Left colon (tissue), 2 donors: ENCODE results near the gene CES4A. TPM values are rescaled to one million over a fixed set of nuclear protein-coding genes. Genes with fewer than 3 reads are reported as not detected.
"Not testable (repeated sequence)": the region's sequence is repeated elsewhere in the genome, so short reads cannot be mapped to it uniquely, and the experiment has no call there.

Experiments
- ATAC-seq: fragments of 200-7000 bp; cut with Tn5 transposase; one replicate; pipeline ENCODE4 v1.9.1; 2020; ENCODE audit warnings: mild to moderate bottlenecking, moderate library complexity
- DNase-seq, 2 donors: peaks; one replicate each; pipeline ENCODE4 v3.0.0-alpha.2; 2020
- intact Hi-C, 2 donors: fragments of 100-400 bp; cut with DNase I in 1 of 2; cut with micrococcal nuclease in 1 of 2; formaldehyde crosslinking; loops; one replicate each; pipeline versions ENCODE4 v1.11.2 to v1.14.0; 2022; cut with DNase I, micrococcal nuclease
- total RNA-seq, 2 donors: library from RNA; stranded (reverse); fragmentation: NEBNext Ultra II Directional; extraction: Animal tissue kit (Norgen Biotek cat#: 25700); gene quantifications; one replicate each; pipeline ENCODE4 v1.2.1, GENCODE V29; 2021
- donor health status: DM: no; HTN: no; CAD: no.
- donor health status: DM: yes; HTN: yes; CAD: no.

Gene CES4A
- total RNA-seq, 2 donors from 2014 or later = 6.6 to 12.1 TPM

DNA sequence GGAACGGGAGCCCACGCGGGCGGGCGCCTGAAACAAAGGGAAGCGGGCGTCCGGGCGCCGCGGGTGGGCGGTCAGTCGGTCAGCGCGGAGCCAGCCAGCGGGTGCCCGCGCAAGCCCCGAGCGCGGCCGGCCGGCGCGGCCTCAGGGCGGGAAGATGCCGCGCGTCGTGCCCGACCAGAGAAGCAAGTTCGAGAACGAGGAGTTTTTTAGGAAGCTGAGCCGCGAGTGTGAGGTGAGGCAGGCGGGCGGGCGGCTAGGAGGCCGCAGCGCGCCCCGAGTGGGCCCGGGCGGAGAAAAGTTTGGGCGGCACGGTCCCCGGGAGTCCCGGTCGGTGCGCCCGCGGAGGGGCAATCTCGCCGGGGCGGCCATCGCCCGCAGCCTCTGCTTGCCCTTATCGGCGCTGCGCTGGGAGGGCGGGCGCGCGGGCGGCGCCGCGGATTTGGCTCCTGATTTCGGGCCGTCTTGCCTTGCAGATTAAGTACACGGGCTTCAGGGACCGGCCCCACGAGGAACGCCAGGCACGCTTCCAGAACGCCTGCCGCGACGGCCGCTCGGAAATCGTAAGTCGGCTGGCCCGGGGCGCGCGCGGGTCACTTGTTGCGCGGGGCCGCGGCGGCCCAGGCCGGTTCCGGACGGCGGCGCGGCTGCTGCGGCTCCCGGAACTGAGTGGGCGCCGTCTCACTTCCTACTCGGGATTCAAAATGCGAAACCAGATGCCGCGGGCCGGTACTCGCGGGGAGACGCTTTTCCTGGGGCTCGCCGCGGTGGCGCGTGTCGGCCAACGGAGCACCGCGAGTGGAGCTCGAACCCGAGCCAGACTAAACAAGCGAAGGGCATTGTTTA is 41.1 kb downstream of the CES4A start:
- intact Hi-C loops = no loop called here
- peak; percentile 69 for ATAC-seq
- peak; percentile 57 to 77 for DNase-seq

DNA sequence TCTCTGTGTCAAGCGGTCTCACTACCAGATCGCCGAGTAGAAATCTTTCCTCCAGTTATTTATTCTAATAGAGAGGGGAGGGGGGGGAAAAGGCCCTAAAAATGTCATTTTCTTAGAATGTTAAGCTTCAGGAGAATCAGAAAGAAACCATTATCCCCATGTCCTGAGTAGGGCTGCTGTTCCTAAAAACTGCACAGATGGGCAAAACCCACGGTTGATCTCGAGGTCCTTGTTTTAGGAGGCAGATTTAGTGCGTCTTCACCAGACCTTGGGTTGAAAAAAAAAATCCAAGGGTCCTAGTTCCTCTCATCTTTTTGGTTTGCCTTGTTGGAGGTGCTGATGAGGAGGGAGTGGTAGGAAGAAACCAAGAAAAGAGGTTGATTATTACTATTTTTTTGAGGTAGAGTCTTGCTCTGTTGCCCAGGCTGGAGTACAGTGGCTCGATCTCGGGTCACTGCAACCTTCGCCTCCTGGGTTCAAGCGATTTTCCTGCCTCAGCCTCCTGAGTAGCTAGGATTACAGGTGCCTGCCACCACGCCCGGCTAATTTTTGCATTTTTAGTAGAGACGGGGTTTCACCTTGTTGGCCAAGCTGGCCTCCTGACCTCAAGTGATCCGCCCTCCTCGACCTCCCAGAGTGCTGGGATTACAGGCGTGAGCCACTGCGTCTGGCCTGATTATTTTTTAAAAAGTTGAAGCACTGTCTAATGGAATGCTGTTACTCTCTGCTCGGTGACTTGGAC is 42.0 kb downstream of the CES4A start:
- ATAC-seq (no peak), DNase-seq (no peak)
- intact Hi-C loops = no loop called here

DNA sequence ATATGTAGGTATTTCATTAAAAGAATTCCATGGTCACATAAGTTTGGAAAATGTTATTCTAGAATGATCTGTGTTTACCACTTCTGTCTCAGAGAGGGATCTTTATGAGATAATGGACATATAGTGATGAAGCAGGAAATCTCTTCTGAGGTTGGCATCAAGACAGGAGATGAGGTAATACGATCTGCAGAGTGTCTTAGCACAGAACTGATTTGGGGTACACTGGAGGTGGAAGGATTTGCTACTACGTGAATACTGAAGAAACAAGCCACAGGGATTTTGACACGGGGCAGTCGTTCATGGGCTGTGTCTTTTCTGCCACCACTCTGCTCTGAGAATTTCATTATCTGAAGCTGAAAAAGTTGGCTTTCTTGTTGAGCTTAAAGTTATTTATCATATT is 46.1 kb downstream of the CES4A start:
- intact Hi-C loops = no loop called here
- no peak for DNase-seq
- no peak for ATAC-seq

DNA sequence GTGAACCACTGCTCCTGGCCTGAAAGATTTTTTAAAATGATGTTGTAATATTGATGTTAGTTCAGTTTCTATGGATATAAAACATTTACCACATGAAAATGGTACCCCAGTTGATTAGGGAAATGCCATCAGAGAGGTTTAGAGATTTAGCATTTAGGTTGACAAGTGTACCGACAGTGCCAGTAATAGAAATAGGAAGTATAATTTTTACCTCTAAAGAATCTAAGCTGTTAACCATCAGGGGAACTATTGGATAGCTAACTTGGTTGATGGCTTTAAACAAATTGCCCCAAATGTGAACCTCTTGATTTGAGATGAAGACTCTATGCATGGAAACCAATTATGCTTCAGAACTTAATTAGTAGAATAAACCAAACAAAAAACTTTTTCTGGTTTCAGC is 47.0 kb downstream of the CES4A start:
- no peak for DNase-seq
- intact Hi-C loops = no loop called here
- ATAC-seq = no peak

DNA sequence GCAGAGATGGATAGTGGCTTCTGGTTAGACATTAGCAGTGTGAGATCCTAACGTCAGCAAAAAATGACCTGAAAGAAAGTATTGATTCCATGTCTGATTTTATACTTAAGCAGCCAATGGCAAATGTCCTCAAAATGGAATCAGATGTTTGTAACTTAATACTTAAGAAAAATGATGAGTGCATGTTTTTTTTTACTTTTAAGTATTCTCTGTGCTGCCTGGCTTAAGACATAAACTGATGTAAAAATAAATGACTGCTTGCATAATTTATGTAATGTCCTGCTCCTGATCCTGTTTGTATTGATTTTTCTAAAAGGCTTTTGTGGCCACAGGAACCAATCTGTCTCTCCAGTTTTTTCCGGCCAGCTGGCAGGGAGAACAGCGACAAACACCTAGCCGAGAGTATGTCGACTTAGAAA is 47.9 kb downstream of the CES4A start:
- no peak for ATAC-seq

DNA sequence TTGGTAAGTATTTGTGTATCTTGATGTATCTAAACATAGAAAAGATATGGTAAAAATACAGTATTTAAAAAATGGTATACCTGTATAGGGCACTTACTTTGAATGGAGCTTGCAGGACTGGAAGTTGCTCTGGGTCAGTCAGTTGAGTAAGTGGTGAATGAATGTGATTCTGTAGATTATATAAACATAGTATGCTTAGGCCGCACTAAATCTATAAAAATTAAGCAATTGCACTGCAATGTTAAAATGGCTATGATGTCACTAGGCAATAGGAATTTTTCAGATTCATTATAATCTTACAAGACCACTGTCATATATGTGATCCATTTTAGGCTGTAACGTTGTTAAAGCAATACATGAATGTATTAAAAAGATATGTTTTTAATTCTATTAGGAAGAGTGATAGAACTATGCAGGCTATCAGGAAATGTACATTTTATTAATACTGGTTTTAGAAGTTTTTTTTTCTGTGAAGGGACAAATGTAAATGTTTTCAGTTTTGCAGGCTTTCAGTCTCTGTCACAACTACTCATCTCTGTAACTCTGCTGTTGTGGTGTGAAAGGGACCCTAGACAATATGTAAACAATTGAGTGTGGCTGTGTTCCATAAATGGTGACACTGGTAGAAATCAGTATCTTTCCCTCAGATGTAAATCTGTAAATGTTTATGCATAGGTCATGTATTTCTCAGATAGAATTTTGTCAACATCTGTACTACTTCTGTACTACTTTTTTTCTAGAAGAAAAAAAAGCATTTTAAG is 51.1 kb downstream of the CES4A start:
- ATAC-seq = no peak
- intact Hi-C loops = no loop called here
- DNase-seq = no peak

More for the DNA sequence above, 47.9 kb downstream of the CES4A start:
- DNase-seq = no peak
- intact Hi-C loops = no loop called here

DNA sequence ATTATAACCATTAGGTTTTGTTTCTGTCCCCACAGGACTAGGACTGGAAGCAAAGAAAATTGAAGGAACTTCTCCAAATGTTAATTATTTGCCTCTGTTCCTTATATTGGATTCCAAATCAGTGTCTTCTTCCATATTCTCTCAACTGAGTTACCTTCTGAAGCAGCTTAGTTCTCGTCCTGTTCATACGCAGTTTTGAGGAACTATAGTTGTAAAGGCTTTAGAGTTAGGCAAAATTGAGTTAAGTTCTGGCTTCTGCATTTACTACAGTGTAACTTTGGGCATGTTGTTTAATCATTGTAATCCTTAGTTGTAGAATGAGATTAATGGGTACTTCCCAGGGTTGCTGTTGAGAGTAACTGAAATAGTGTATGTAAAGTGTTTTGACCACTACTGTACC is 51.8 kb downstream of the CES4A start:
- intact Hi-C loops = no loop called here
- no peak for DNase-seq
- ATAC-seq = no peak

DNA sequence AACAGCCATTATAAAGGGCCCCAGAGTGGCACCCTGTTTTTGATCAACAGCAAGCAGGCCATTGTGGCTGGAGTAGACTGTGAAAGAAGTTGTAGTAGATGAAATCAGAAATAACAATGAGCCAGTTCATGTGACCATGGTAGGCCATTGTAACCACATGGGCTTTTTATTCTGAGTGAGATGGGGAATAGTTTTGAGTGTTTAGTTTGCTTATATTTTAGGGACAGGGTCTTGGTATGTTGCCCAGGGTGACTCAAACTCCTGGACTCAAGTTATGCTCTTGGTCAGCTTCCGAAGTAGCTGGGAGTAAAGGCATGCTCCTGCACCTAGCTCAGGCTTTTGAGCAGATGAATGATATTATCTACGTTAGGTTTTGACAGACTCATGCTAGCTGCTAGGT is 52.5 kb downstream of the CES4A start:
- intact Hi-C loops = no loop called here
- no peak for ATAC-seq
- DNase-seq = no peak

DNA sequence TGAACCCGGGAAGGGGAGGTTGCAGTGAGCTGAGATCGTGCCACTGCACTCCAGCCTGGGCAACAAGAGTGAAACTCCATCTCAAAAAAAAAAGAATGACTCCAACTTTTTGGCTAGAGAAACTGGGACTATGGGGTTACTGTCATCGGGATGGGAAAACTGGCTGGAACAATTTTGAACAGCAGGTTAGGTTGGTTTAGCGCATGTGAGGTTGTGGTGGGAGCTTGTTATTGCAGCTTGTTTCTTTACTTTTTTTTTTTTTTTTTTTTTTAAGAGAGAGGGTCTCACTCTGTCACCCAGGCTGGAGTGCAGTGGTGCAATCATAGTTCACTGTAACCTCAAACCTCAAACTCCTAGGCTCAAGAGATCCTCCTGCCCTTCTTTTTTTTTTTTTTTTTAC is 53.1 kb downstream of the CES4A start:
- DNase-seq, intact Hi-C loops, ATAC-seq: not testable (repeated sequence)

DNA sequence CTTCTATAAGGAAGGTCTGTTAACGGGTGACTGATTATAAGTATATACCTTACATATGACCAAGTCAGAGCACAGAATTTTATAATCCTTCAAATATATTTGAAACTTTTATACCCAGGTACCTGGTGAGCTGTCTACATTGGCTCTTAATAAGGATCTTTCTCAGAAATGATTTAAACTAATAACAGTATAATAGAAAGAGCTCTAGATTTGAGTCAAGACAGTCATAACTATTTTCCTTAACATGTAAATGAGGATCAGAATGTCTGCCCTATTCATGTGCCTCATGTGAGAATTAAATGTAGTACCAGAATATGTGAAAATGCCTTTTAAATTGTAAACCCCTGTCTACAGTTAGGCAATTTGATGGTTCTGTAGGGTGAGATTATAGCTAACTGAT is 55.0 kb downstream of the CES4A start:
- DNase-seq (no peak), ATAC-seq (no peak)
- intact Hi-C loops = no loop called here

DNA sequence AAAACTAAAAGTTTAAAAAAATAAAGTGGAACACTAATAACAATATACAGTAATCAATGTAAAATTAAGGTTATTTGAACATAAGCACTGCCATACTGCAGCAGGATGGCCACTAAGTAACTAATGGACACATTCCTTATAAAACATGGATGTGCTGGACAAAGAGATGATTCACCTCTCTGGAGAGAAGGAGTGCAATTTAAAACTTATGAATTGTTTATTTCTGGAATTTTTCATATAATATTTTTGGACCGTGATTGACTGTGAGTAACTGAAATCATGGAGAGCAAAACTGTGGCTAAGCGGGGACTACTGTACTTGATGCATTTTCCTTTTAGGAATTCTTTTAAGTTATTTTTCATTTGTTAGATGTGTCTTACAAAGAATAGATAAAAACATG is 62.4 kb downstream of the CES4A start:
- intact Hi-C loops = no loop called here
- DNase-seq (no peak), ATAC-seq (no peak)

DNA sequence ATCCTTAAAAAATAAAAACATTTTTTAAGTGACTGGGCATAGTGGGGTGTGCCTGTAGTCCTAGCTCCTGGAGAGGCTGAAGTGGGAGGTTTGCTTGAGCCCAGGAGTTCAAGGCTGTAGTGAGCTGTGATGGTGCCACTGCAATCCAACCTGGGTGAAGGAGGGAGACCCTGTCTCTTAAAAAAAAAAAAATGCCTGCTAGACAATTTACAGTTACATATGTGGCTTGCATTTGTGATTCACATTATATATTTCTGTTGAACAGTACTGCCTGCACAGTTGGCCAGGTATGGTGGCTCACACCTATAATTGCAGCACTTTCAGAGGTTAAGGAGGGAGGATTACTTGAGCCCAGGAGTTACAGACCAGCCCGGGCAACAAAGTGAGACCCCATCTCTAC is 64.0 kb downstream of the CES4A start:
- no peak for DNase-seq
- intact Hi-C loops = no loop called here
- ATAC-seq = no peak

DNA sequence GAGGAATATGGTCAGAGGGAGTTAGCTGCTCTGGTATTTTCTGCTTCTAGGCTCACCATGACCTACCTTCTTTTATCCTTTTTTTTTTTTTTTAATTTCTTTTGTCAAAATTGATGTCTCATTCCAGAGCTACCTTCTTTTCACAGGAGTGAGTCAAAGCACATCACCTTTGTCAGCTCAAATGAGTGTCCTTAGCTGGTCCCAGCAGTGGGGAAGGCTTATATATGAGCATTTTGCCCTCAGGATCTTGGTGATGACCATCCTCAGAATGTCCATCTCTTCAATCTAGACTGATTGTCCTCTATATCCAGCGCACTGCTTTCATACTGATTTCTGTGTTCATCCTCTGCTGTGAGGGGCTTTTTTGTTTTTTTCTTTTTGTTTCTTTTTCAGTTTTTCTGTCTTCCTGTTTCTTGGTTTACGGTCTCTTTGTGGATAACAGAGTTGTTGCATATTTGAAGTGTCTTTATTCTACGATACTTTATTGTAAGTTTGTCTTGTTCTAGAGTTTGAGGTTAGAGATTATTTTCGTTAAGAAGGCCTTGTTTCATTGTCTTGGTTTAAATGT is 65.5 kb downstream of the CES4A start:
- DNase-seq (no peak), ATAC-seq (no peak)
- intact Hi-C loops = no loop called here

DNA sequence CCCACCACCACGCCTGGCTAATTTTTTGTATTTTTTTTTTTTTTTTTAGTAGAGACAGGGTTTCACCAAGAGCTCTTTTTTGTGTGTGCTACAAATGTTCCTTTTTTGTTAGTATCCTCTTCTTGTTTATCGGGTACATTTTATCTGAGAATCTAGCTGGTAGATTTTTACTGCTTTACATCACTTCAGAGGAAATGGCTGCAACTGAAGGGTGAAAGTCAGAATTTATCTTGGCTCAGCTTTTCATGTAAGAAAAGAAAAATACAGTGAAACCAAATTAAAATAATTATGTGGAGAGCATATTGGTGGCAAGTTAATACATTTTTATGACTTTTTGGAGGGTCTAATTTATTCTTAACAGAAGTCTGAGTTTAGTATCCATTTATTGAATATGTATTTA is 66.5 kb downstream of the CES4A start:
- ATAC-seq = no peak

DNA sequence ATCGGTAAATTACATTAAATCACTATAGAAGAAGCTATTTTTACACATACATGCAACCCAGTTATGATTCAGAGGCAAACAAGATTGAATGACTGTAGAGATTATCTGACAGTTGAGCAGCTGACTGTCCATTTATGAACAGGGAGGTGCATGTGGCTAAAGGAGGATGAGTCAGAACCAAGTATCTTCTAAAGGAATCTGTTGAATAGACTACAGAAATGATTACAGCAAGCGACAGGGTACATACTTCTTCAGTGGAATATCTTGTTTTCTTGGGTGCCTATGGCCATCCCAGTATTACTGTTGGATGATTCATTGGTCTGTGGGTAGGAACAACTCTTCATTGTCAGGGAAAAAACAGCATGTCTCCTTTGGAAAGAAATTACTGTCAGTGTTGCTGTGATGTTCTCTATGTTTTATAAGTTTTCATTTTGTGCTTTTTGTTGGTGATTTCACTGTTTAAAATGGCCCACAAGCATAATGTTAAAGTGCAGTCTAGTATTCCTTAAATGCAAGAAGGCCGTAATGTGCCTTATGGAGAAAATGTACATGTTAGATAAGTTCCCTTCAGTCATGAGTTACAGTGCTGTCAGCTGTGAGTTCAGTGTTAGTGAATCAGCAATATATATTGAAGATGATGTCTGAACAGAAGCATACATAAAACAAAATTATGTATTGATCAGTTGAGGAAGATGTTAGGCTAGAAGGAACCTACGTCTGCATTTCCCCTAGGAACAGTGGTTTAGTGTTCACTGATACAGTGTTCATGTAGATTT is 67.5 kb downstream of the CES4A start:
- peak; percentile 72 for ATAC-seq
- intact Hi-C loops = no loop called here

More for the DNA sequence above, 66.5 kb downstream of the CES4A start:
- DNase-seq = no peak
- intact Hi-C loops = no loop called here

More for the DNA sequence above, 67.5 kb downstream of the CES4A start:
- DNase-seq = no peak
